ENCODE data around the gene ATP6V1G1. TPM values are rescaled to one million over a fixed set of nuclear protein-coding genes. Genes with fewer than 3 reads are reported as not detected.

Gene ATP6V1G1
- total RNA-seq, 3 donors from 2014 or later: 151 to 240 (median 227) TPM

DNA sequence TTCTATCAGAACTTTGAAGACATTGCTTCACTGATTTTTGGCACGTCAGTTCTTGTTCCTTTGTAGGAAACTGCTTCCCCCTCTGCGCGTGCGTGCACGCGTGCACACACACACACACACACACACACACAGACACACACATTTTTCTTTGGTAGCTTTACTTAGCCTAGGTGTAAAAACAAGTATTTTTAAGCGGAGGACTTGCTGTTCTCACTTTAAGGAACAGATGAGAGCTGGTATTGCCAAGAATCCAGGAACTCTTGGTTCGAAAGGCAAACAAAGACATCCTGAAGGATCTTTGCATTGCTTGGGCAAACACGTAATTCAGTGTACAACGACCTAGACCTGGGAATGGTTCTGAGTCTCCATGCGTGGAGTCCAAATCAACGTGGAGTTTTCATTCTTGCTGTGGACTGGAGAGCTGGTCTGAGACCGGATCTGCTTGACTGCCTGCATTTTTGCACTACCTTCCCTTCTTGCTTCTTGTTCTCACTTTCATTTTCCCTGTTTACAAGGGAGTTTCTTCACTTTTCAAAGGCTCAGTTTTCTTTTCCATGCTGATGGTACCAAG lies 31.7 kb downstream of the ATP6V1G1 start:
- Histone ChIP-seq H3K9me3 (no peaks in the 10 kb centered on the region), H3K4me3 (peak overlapping the region; percentile 14 to 57 (median 41)), H3K27ac (peak overlapping the region; percentile 78 to 81), H3K36me3 (no peaks in the 10 kb centered on the region), H3K27me3 (no peaks in the 10 kb centered on the region), H3K4me1 (no peaks in the 10 kb centered on the region)
- no peak for DNase-seq (ENCODE audit: low spot score in 2 of 2)
- intact Hi-C loops (cut with DNase I; ENCODE audit: low total_unique reads): no loop called here
- TF ChIP-seq POLR2A (IDR thresholded peaks at IDR 0.05): no peak
- peak in 1 of 3 donors; percentile 20 for TF ChIP-seq POLR2AphosphoS5 (IDR thresholded peaks at IDR 0.05)
- TF ChIP-seq, protein P1, sequence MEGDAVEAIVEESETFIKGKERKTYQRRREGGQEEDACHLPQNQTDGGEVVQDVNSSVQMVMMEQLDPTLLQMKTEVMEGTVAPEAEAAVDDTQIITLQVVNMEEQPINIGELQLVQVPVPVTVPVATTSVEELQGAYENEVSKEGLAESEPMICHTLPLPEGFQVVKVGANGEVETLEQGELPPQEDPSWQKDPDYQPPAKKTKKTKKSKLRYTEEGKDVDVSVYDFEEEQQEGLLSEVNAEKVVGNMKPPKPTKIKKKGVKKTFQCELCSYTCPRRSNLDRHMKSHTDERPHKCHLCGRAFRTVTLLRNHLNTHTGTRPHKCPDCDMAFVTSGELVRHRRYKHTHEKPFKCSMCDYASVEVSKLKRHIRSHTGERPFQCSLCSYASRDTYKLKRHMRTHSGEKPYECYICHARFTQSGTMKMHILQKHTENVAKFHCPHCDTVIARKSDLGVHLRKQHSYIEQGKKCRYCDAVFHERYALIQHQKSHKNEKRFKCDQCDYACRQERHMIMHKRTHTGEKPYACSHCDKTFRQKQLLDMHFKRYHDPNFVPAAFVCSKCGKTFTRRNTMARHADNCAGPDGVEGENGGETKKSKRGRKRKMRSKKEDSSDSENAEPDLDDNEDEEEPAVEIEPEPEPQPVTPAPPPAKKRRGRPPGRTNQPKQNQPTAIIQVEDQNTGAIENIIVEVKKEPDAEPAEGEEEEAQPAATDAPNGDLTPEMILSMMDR (IDR thresholded peaks at IDR 0.05): no peak

DNA sequence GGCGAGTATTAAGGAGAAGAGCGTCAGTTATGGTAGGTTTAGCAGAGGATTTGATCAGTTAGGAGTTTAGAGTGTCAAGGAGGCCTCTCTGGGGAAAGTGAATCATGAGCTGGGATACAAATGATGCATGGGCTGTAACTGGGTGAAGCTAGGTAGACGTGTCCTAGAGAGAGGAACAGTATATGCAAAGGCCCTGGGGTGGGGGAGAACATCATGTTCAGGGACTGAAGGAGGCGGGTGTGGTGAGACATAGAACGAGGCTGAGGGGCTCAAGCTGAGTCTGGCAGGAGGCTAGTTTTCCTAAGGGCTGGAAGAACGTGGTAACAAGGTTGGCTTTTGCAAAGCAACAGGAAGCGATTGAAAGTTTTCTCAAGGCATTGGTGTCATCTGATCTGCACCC lies 34.0 kb downstream of the ATP6V1G1 start:
- no peaks in the 10 kb centered on the region for H3K27me3 ChIP-seq
- H3K9me3 ChIP-seq: no peaks in the 10 kb centered on the region
- H3K4me1 ChIP-seq: no peaks in the 10 kb centered on the region
- no peak for DNase-seq (ENCODE audit: low spot score in 2 of 2)
- TF ChIP-seq, protein P1 (IDR thresholded peaks at IDR 0.05): no peak
- TF ChIP-seq POLR2AphosphoS5 (IDR thresholded peaks at IDR 0.05) (no peak), POLR2A (IDR thresholded peaks at IDR 0.05) (no peak)
- no peak overlapping the region for H3K27ac ChIP-seq
- no peaks in the 10 kb centered on the region for H3K36me3 ChIP-seq
- intact Hi-C loops (cut with DNase I; ENCODE audit: low total_unique reads): no loop called here
- H3K4me3 ChIP-seq: no peak overlapping the region

DNA sequence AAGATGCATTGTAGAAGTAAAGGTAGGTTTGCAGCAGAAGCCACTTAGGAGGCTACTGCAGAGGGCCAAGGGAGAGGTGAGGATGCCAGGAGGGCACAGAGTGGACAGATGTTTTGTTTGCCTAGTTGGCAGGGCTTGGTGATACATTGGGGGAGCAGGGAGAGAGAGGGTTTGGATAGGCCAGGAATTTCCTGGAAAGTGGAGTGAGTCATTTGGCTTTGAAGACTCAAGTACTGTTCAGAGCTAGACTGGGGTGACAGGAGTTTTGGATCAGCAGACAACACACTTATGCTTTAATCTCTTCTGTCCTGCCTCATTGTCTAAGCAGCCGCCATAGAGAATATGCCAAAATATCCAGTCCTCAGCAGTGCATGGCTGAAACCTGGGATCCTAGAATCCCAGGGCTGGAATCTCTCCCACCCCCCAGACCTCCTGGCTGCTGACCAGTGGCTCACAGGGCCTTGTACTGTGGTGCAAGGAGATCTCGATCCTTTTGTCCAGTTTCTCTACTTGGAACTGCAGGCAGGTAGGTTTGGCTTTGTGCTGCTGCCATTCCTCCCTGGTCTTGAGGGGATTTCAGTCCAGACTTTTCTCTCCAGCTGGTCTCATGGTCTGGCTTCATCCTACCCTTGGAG lies 34.5 kb downstream of the ATP6V1G1 start:
- peak overlapping the region; percentile 4 to 13 for H3K27ac ChIP-seq
- TF ChIP-seq, protein P1 (IDR thresholded peaks at IDR 0.05): no peak
- TF ChIP-seq POLR2A (IDR thresholded peaks at IDR 0.05): no peak
- TF ChIP-seq POLR2AphosphoS5 (IDR thresholded peaks at IDR 0.05): no peak
- no peaks in the 10 kb centered on the region for H3K36me3 ChIP-seq
- no peak for DNase-seq (ENCODE audit: low spot score in 2 of 2)
- no peaks in the 10 kb centered on the region for H3K27me3 ChIP-seq
- H3K4me3 ChIP-seq: no peak overlapping the region
- no peaks in the 10 kb centered on the region for H3K4me1 ChIP-seq
- no peaks in the 10 kb centered on the region for H3K9me3 ChIP-seq
- intact Hi-C loops (cut with DNase I; ENCODE audit: low total_unique reads): no loop called here

DNA sequence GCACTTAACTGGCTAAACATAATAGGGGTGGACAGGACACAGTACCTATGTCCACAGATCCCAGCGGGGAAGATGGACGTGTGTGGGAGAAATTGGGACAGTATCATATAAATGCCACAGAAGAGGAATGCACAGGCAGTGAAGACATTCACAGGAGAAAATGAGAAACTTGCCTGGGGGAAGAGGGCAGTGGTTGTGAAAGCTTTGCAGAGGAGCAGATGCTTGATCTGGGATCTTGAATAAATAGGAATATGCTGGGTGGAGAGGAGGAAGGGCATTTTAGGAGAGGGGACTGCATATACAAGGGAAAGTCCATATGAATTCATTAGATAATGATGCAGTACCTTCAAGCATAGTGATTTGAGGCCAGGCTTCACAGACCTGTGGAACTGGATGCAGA lies 37.1 kb downstream of the ATP6V1G1 start:
- H3K36me3 ChIP-seq: peaks cover 7% of the 10 kb centered on the region
- H3K27me3 ChIP-seq: no peaks in the 10 kb centered on the region
- no peak overlapping the region for H3K27ac ChIP-seq
- DNase-seq (ENCODE audit: low spot score in 2 of 2): no peak
- H3K9me3 ChIP-seq: no peaks in the 10 kb centered on the region
- H3K4me3 ChIP-seq: no peak overlapping the region
- no peaks in the 10 kb centered on the region for H3K4me1 ChIP-seq
- TF ChIP-seq POLR2AphosphoS5 (IDR thresholded peaks at IDR 0.05) (no peak), POLR2A (IDR thresholded peaks at IDR 0.05) (no peak)
- TF ChIP-seq, protein P1 (IDR thresholded peaks at IDR 0.05): no peak
- intact Hi-C loops (cut with DNase I; ENCODE audit: low total_unique reads): no loop called here

DNA sequence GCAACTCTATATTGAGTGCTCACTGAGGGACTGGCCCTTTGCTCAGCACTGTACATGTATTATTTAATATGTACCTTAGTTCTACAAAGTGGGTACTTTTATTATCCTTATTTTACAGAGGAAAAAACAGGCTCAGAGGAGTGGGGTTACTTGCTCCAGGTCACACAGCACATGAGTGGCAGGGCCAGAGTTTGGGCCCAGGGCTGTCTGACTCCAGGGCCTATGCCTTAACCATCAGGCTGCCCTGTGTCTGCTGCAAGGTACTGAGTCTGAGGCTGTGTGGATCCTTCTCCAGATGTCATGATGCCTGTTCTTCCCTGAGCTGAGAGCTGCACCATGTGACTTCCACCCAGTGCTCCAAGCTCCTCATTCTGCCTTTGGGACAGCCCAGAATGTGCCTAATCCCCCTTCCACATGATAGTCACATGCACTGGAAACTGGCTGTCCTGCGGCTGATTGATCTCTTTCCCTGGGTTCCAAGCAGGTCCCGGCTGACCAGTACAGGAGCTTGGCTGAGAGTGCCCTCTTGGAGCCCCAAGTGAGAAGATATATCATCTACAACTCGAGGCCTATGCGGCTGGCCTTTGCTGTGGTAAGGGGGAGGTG lies 38.9 kb downstream of the ATP6V1G1 start:
- Histone ChIP-seq H3K36me3 (peaks cover 7% of the 10 kb centered on the region), H3K27ac (no peak overlapping the region), H3K4me1 (no peaks in the 10 kb centered on the region), H3K27me3 (no peaks in the 10 kb centered on the region), H3K9me3 (no peaks in the 10 kb centered on the region), H3K4me3 (no peak overlapping the region)
- intact Hi-C loops (cut with DNase I; ENCODE audit: low total_unique reads): no loop called here
- DNase-seq (ENCODE audit: low spot score in 2 of 2): no peak
- TF ChIP-seq, protein P1 (IDR thresholded peaks at IDR 0.05): no peak
- no peak for TF ChIP-seq POLR2A (IDR thresholded peaks at IDR 0.05)
- no peak for TF ChIP-seq POLR2AphosphoS5 (IDR thresholded peaks at IDR 0.05)

Data from breast epithelium (tissue), 4 donors.